ENCODE results near the gene KYAT1. TPM values are rescaled to one million over a fixed set of nuclear protein-coding genes. Genes with fewer than 3 reads are reported as not detected.

KYAT1 gene
- total RNA-seq, 1 donor from 2014 or later = 10.1 TPM

- Histone ChIP-seq H3K79me2 (ENCODE audit: insufficient read depth, low read length) (peaks cover 81% of the 10 kb centered on the region), H3K27me3 (ENCODE audit: insufficient read depth, low read length) (no peaks in the 10 kb centered on the region), H2AFZ (ENCODE audit: low read depth, low read length) (no peak overlapping the region), H3K4me3 (ENCODE audit: insufficient read depth, low read depth, low read length) (no peak overlapping the region), H3K4me1 (ENCODE audit: insufficient read depth, low read length) (peaks cover 10% of the 10 kb centered on the region), H4K20me1 (ENCODE audit: insufficient read depth, low read length) (peaks cover 57% of the 10 kb centered on the region), H3K27ac (ENCODE audit: low read depth, low read length) (no peak overlapping the region), H3K4me2 (ENCODE audit: low read length) (no peak overlapping the region), H3K36me3 (ENCODE audit: insufficient read depth, low read length) (peaks cover 15% of the 10 kb centered on the region), H3K9me3 (ENCODE audit: insufficient read depth, low read depth, low read length) (no peaks in the 10 kb centered on the region), H3K9ac (ENCODE audit: low read length) (no peak overlapping the region)
- DNase-seq (ENCODE audit: low read depth) = no peak
- no peak for FAIRE-seq
- TF ChIP-seq EZH2 (IDR thresholded peaks at IDR 0.05; ENCODE audit: insufficient read depth, low read length) (no peak), CTCF (IDR thresholded peaks at IDR 0.05; ENCODE audit: insufficient read depth, low read depth, low read length) (no peak)
- peaks cover 20% of the 10 kb centered on the region for H3K4me1 Mint-ChIP-seq (ENCODE audit: low read depth, unreplicated experiment)
- H3K4me3 Mint-ChIP-seq (ENCODE audit: unreplicated experiment) = no peak overlapping the region
- no peak overlapping the region for H3K27ac Mint-ChIP-seq (ENCODE audit: unreplicated experiment)
- no peaks in the 10 kb centered on the region for H3K27me3 Mint-ChIP-seq (ENCODE audit: low read depth, unreplicated experiment)
- peaks cover 12% of the 10 kb centered on the region for H3K36me3 Mint-ChIP-seq (ENCODE audit: low read depth, unreplicated experiment)
- H3K9me3 Mint-ChIP-seq (ENCODE audit: unreplicated experiment) = no peaks in the 10 kb centered on the region
These were observed 16.6 kb upstream of the KYAT1 start for GRCh38 chr9:128898382-128898781.

GRCh38 chr9:128895556-128895955, 13.8 kb upstream of the KYAT1 start:
- H3K27ac Mint-ChIP-seq (ENCODE audit: unreplicated experiment) = no peak overlapping the region
- peaks cover 22% of the 10 kb centered on the region for H3K4me1 Mint-ChIP-seq (ENCODE audit: low read depth, unreplicated experiment)
- H3K4me1 ChIP-seq (ENCODE audit: insufficient read depth, low read length) = peaks cover 22% of the 10 kb centered on the region
- H3K79me2 ChIP-seq (ENCODE audit: insufficient read depth, low read length) = peaks cover 84% of the 10 kb centered on the region
- H3K36me3 ChIP-seq (ENCODE audit: insufficient read depth, low read length) = peaks cover 18% of the 10 kb centered on the region
- H3K27ac ChIP-seq (ENCODE audit: low read depth, low read length) = no peak overlapping the region
- no peak for TF ChIP-seq CTCF (IDR thresholded peaks at IDR 0.05; ENCODE audit: insufficient read depth, low read depth, low read length)
- no peak for TF ChIP-seq EZH2 (IDR thresholded peaks at IDR 0.05; ENCODE audit: insufficient read depth, low read length)
- no peak overlapping the region for H3K4me3 ChIP-seq (ENCODE audit: insufficient read depth, low read depth, low read length)
- H3K27me3 ChIP-seq (ENCODE audit: insufficient read depth, low read length) = no peaks in the 10 kb centered on the region
- DNase-seq (ENCODE audit: low read depth) (no peak), FAIRE-seq (no peak)
- H4K20me1 ChIP-seq (ENCODE audit: insufficient read depth, low read length) = peaks cover 57% of the 10 kb centered on the region
- no peak overlapping the region for H3K4me3 Mint-ChIP-seq (ENCODE audit: unreplicated experiment)
- H3K9ac ChIP-seq (ENCODE audit: low read length) = no peak overlapping the region
- no peaks in the 10 kb centered on the region for H3K9me3 Mint-ChIP-seq (ENCODE audit: unreplicated experiment)
- H3K27me3 Mint-ChIP-seq (ENCODE audit: low read depth, unreplicated experiment) = no peaks in the 10 kb centered on the region
- peaks cover 16% of the 10 kb centered on the region for H3K36me3 Mint-ChIP-seq (ENCODE audit: low read depth, unreplicated experiment)
- no peak overlapping the region for H2AFZ ChIP-seq (ENCODE audit: low read depth, low read length)
- H3K9me3 ChIP-seq (ENCODE audit: insufficient read depth, low read depth, low read length) = no peaks in the 10 kb centered on the region
- H3K4me2 ChIP-seq (ENCODE audit: low read length) = no peak overlapping the region

GRCh38 chr9:128894764-128895163, 13.0 kb upstream of the KYAT1 start:
- peaks cover 84% of the 10 kb centered on the region for H3K79me2 ChIP-seq (ENCODE audit: insufficient read depth, low read length)
- no peaks in the 10 kb centered on the region for H3K9me3 ChIP-seq (ENCODE audit: insufficient read depth, low read depth, low read length)
- no peak overlapping the region for H3K4me2 ChIP-seq (ENCODE audit: low read length)
- no peak for FAIRE-seq
- no peak for DNase-seq (ENCODE audit: low read depth)
- H3K4me3 ChIP-seq (ENCODE audit: insufficient read depth, low read depth, low read length) = no peak overlapping the region
- peaks cover 27% of the 10 kb centered on the region for H3K4me1 ChIP-seq (ENCODE audit: insufficient read depth, low read length)
- Mint-ChIP-seq H3K36me3 (ENCODE audit: low read depth, unreplicated experiment) (peaks cover 18% of the 10 kb centered on the region), H3K27me3 (ENCODE audit: low read depth, unreplicated experiment) (no peaks in the 10 kb centered on the region), H3K4me3 (ENCODE audit: unreplicated experiment) (no peak overlapping the region), H3K27ac (ENCODE audit: unreplicated experiment) (no peak overlapping the region), H3K9me3 (ENCODE audit: unreplicated experiment) (no peaks in the 10 kb centered on the region), H3K4me1 (ENCODE audit: low read depth, unreplicated experiment) (peaks cover 17% of the 10 kb centered on the region)
- H3K27me3 ChIP-seq (ENCODE audit: insufficient read depth, low read length) = no peaks in the 10 kb centered on the region
- peaks cover 57% of the 10 kb centered on the region for H4K20me1 ChIP-seq (ENCODE audit: insufficient read depth, low read length)
- no peak overlapping the region for H2AFZ ChIP-seq (ENCODE audit: low read depth, low read length)
- H3K36me3 ChIP-seq (ENCODE audit: insufficient read depth, low read length) = peaks cover 21% of the 10 kb centered on the region
- no peak for TF ChIP-seq CTCF (IDR thresholded peaks at IDR 0.05; ENCODE audit: insufficient read depth, low read depth, low read length)
- TF ChIP-seq EZH2 (IDR thresholded peaks at IDR 0.05; ENCODE audit: insufficient read depth, low read length) = no peak
- no peak overlapping the region for H3K9ac ChIP-seq (ENCODE audit: low read length)
- no peak overlapping the region for H3K27ac ChIP-seq (ENCODE audit: low read depth, low read length)
